K562 (cell line): Measurements from ENCODE around the gene AFDN. TPM values are rescaled to one million over a fixed set of nuclear protein-coding genes. Genes with fewer than 3 reads are reported as not detected.
A peak's percentile ranks its signal among the peaks of the same experiment; 100 is the strongest.

Experiments
- ATAC-seq: fragments of 200-7000 bp; cut with Tn5 transposase; 3 replicates; pipeline ENCODE4 v1.9.1; 2020; ENCODE audit warnings: moderate library complexity
- BruUV-seq: library from RNA; stranded (reverse); fragments of 400-500 nt; replicated peaks from 2 replicates; lab custom pipeline; 2021; lab: Mats Ljungman, UMichigan
- CTCF ChIA-PET: fragments of 300-600 bp; formaldehyde crosslinking; extraction: SDS; loops from one replicate; lab custom pipeline; 2021; ENCODE audit warnings: low intra/inter-chr PET ratio; lab: Yijun Ruan, JAX
- POLR2A ChIA-PET: fragments of 300-600, 350-650 bp; sonication (Branson Sonifier 250); formaldehyde crosslinking; extraction: SDS; loops from one replicate; lab custom pipeline; 2021; ENCODE audit warnings: antibody characterized with exemption, inconsistent platforms; lab: Yijun Ruan, JAX
- DNase-seq, 4 experiments: peaks; one replicate each; pipeline versions ENCODE4 v3.0.0 to v3.0.0-alpha.2; 2011 to 2018; ENCODE audit warnings: low spot score in 3 of 4, mixed read lengths in 3 of 4; ENCODE audit errors: extremely low read depth in 1 of 4
- FAIRE-seq: peaks from 2 replicates; lab custom pipeline; 2011; peaks lifted over from hg19 to GRCh38; lab: Jason Lieb, UNC
- H2AFZ ChIP-seq: 2 replicates; pipeline ENCODE4 v1.6.0; 2011; ENCODE audit warnings: low read depth, low read length, control low read depth, inconsistent platforms
- H3K27ac ChIP-seq: fragments of 200-600 bp; 3 replicates; pipeline ENCODE4 v1.8.0; 2011; ENCODE audit warnings: low read depth, mild to moderate bottlenecking, control low read depth, inconsistent platforms, low read length, moderate library complexity, mixed read lengths; ENCODE audit errors: extremely low read depth
- H3K27me3 ChIP-seq, 2 experiments: fragments of 300-600 bp in 1 of 2; 2 replicates in 1 of 2; 3 replicates in 1 of 2; pipeline versions ENCODE4 v1.6.0 to v1.8.0; 2011; ENCODE audit warnings: inconsistent platforms in 2 of 2, low read length in 2 of 2, mild to moderate bottlenecking in 1 of 2, mixed read lengths in 1 of 2, moderate library complexity in 1 of 2; ENCODE audit not compliant: control insufficient read depth in 2 of 2, insufficient read depth in 2 of 2
- H3K36me3 ChIP-seq: fragments of 300-600 bp; 3 replicates; pipeline ENCODE4 v1.8.0; 2011; ENCODE audit warnings: mild to moderate bottlenecking, low read length, inconsistent platforms; ENCODE audit not compliant: control insufficient read depth, insufficient read depth
- H3K4me1 ChIP-seq, 2 experiments: fragments of 200-600 bp in 1 of 2; replicated peaks in 1 of 2; 2 replicates in 1 of 2; 3 replicates in 1 of 2; pipeline versions ENCODE4 v1.5.1 to v1.8.0; 2011; ENCODE audit warnings: inconsistent platforms in 2 of 2, low read length in 2 of 2, mild to moderate bottlenecking in 1 of 2, mixed read lengths in 1 of 2, moderate library complexity in 1 of 2; ENCODE audit not compliant: control insufficient read depth in 2 of 2, insufficient read depth in 2 of 2
- H3K4me2 ChIP-seq: 2 replicates; pipeline ENCODE4 v1.6.1; 2011; ENCODE audit warnings: low read length, control low read depth, inconsistent platforms, mixed read lengths; ENCODE audit not compliant: insufficient read depth
- H3K4me3 ChIP-seq: fragments of 200-600 bp; sonication (generic), shearing (Covaris generic); 2 replicates; pipeline ENCODE4 v1.5.1; 2016; ENCODE audit warnings: control low read depth, inconsistent platforms
- H3K79me2 ChIP-seq: fragments of 200-600 bp; 3 replicates; pipeline ENCODE4 v1.8.0; 2011; ENCODE audit warnings: low read length, inconsistent platforms; ENCODE audit not compliant: control insufficient read depth, insufficient read depth
- H3K9ac ChIP-seq, 2 experiments: 2 replicates each; pipeline versions ENCODE4 v1.6.0 to v1.6.1; 2011; ENCODE audit warnings: low read depth in 2 of 2, low read length in 2 of 2, control low read depth in 1 of 2, inconsistent platforms in 1 of 2, mild to moderate bottlenecking in 1 of 2, mixed read lengths in 1 of 2; ENCODE audit not compliant: insufficient read depth in 1 of 2
- H3K9me1 ChIP-seq: one replicate; pipeline ENCODE4 v1.6.0; 2011; ENCODE audit warnings: inconsistent platforms, mild to moderate bottlenecking, low read length, moderate library complexity; ENCODE audit not compliant: control insufficient read depth, insufficient read depth
- H3K9me3 ChIP-seq: replicated peaks from 2 replicates; pipeline ENCODE4 v1.5.1; 2011; ENCODE audit warnings: low read depth, low read length, inconsistent platforms; ENCODE audit not compliant: control insufficient read depth, insufficient read depth
- H4K20me1 ChIP-seq: replicated peaks from 2 replicates; pipeline ENCODE4 v1.6.1; 2011; ENCODE audit warnings: low read length, inconsistent platforms, mixed read lengths; ENCODE audit not compliant: control insufficient read depth, insufficient read depth
- C11orf30 ChIP-seq: fragments of 450-650 bp; IDR thresholded peaks from 2 replicates; pipeline ENCODE4 v1.6.1; 2016; ENCODE audit warnings: low read depth, mild to moderate bottlenecking
- ESRRA ChIP-seq: fragments of 450-650 bp; IDR thresholded peaks from 2 replicates; pipeline ENCODE4 v1.6.1; 2014; ENCODE audit warnings: low read depth, mild to moderate bottlenecking, moderate library complexity, borderline replicate concordance
- STAT5A ChIP-seq: IDR thresholded peaks from 2 replicates; pipeline ENCODE4 v1.6.1; 2012; ENCODE audit warnings: low read length, inconsistent platforms, borderline replicate concordance
- STAT5B ChIP-seq: fragments of 250-450 bp; sonication (Bioruptor Pico); IDR thresholded peaks from 2 replicates; pipeline ENCODE4 v1.8.0; 2021; ENCODE audit warnings: mild to moderate bottlenecking, inconsistent platforms
- ZFP36 ChIP-seq: fragments of 150-350 bp; IDR thresholded peaks from 2 replicates; pipeline ENCODE4 v1.6.1; 2018; ENCODE audit warnings: low read length, low read depth; ENCODE audit not compliant: partially characterized antibody
- WGBS: fragments of 100-300 bp; shearing (Covaris generic); methylation state at CpG from one replicate; pipeline ENCODE4 v1.1.6; 2016; ENCODE audit warnings: low coverage, mixed read lengths; ENCODE audit not compliant: insufficient coverage; ENCODE audit errors: missing lambda C conversion rate; 5-methylcytosine and 5-hydroxymethylcytosine counted together
- in situ Hi-C: fragments of 300-500 bp; cut with MboI; formaldehyde crosslinking; loops from 4 replicates; pipeline ENCODE4 v1.15.0; 2018; ENCODE audit warnings: inconsistent platforms, mixed read lengths
- intact Hi-C: fragments of 100-400 bp; cut with micrococcal nuclease; formaldehyde crosslinking; loops from 2 replicates; pipeline ENCODE4 v1.14.2; 2022
- polyA plus RNA-seq, 8 experiments: library from polyadenylated mRNA; depleted of rRNA in 4 of 8; stranded (reverse) in 5 of 8; unstranded in 3 of 8; fragments of >200 nt; fragmentation: Nextera tagmentation in 2 of 8; fragmentation: Illumina TruSeq in 1 of 8; extraction: Ambion mirVana in 2 of 8; extraction: Trizol in 1 of 8; gene quantifications; 2 replicates each; pipeline versions ENCODE4 v1.2.1 to v1.2.3, GENCODE V29; 2011 to 2014; ENCODE audit warnings: inconsistent platforms in 1 of 8, missing spikeins in 1 of 8
- total RNA-seq, 7 experiments: library from RNA; depleted of rRNA in 6 of 7; stranded (reverse); fragments of >200 nt in 6 of 7; fragmentation: Illumina TruSeq in 2 of 7; extraction: Trizol in 2 of 7; gene quantifications; 2 replicates each; pipeline versions ENCODE4 v1.2.1 to v1.2.3, GENCODE V29; 2011 to 2021; ENCODE audit warnings: low replicate concordance in 1 of 7
- TF ChIP-seq, protein P1 (sequence below): sonication (generic); formaldehyde crosslinking; IDR thresholded peaks from 2 replicates; pipeline ENCODE4 v1.8.0; 2023; ENCODE audit warnings: missing genetic modification reagents, mild to moderate bottlenecking, borderline replicate concordance
- TF ChIP-seq, protein P2 (sequence below): fragments of 450-650 bp; formaldehyde crosslinking; IDR thresholded peaks from 2 replicates; pipeline ENCODE4 v1.4.0; 2022; ENCODE audit warnings: missing genetic modification characterization

AFDN gene
- total and polyA plus RNA-seq, 9 of the 15 experiments (the other 6 are each of a cell fraction or from before 2014, with no cell fraction given) = 7.2 to 129 (median 105) TPM

DNA sequence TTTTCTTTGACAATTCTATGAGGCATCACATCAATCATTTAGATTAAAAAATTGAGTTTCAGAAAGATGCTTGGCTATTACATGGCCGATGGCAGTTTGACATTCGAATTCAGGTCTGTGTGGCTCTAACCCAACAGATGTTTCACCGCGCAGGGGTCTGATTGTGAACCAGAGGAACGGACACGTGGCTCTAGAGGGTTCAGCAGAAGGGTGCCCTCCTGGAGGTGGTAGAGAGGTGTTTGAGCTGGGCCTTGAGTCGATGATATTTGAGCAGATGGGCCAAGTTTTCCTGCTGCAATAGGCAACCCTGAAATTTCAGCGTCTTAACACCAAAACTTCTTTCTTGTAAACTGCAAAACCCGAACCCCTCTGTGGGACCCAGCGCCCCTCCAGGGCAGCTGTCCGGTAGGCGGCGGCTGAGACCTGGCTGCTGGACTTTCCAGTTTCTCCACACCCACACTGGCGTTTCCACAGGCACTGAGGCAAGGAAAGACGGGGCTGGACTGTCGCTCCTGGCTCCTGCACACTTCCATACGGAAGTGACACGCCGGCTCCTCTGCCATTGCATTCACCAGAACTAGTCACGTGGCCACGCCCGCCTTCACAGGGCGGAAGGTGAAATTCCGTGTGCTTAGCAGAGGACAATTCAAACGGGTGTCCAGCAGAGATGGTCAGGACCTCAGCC, 11.3 kb upstream of the AFDN start (continued):
- TF ChIP-seq STAT5A (no peak), C11orf30 (no peak), ZFP36 (no peak), STAT5B (CRISPR knock-in tag) (no peak)

DNA sequence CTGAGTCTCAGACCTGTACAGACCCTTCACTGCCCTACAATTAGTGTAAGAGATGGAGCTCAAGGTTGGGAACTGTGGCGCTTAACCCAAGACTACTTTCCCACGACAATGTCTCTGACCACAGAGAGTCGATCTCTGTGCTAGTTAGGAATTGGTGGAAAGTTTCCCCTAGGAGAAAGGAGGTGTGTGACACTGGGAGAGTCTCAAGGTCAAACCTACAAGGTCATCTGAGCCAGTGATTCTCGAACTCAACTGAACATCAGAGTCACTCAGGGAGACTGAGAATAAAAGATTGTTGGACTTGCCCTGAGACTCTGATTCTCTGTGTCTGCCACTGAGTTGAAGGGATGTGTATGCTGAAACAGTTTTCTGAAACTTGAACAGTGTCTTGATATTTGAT, 9.7 kb upstream of the AFDN start:
- 0 out of 2 replicates have a peak overlapping the region, but pooled peaks have one; percentile 12 for H2AFZ ChIP-seq
- no peak for ATAC-seq
- in situ Hi-C loops = no loop called here
- peaks cover 4 to 7% of the 10 kb centered on the region in 2 experiments; a peak in 4 of 5 replicates for H3K4me1 ChIP-seq
- no peak for DNase-seq
- ChIA-PET CTCF (no interaction called here), POLR2A (interaction anchor here (1.6 kb wide), 1 partner anchor 14 kb away, joined by 5 read pairs; no protein-coding TSS in a partner anchor)
- no peak overlapping the region for H3K9ac ChIP-seq
- H3K4me3 ChIP-seq = no peak overlapping the region
- H3K36me3 ChIP-seq = no peaks in the 10 kb centered on the region
- H3K4me2 ChIP-seq = no peak overlapping the region
- FAIRE-seq = no peak
- 64% methylated on average over 4 of the region's 4 CpGs for WGBS
- H3K9me3 ChIP-seq = no peaks in the 10 kb centered on the region
- no TSS peak for BruUV-seq
- H3K9me1 ChIP-seq = no peaks in the 10 kb centered on the region
- H4K20me1 ChIP-seq = no peaks in the 10 kb centered on the region
- TF ChIP-seq, protein P1, sequence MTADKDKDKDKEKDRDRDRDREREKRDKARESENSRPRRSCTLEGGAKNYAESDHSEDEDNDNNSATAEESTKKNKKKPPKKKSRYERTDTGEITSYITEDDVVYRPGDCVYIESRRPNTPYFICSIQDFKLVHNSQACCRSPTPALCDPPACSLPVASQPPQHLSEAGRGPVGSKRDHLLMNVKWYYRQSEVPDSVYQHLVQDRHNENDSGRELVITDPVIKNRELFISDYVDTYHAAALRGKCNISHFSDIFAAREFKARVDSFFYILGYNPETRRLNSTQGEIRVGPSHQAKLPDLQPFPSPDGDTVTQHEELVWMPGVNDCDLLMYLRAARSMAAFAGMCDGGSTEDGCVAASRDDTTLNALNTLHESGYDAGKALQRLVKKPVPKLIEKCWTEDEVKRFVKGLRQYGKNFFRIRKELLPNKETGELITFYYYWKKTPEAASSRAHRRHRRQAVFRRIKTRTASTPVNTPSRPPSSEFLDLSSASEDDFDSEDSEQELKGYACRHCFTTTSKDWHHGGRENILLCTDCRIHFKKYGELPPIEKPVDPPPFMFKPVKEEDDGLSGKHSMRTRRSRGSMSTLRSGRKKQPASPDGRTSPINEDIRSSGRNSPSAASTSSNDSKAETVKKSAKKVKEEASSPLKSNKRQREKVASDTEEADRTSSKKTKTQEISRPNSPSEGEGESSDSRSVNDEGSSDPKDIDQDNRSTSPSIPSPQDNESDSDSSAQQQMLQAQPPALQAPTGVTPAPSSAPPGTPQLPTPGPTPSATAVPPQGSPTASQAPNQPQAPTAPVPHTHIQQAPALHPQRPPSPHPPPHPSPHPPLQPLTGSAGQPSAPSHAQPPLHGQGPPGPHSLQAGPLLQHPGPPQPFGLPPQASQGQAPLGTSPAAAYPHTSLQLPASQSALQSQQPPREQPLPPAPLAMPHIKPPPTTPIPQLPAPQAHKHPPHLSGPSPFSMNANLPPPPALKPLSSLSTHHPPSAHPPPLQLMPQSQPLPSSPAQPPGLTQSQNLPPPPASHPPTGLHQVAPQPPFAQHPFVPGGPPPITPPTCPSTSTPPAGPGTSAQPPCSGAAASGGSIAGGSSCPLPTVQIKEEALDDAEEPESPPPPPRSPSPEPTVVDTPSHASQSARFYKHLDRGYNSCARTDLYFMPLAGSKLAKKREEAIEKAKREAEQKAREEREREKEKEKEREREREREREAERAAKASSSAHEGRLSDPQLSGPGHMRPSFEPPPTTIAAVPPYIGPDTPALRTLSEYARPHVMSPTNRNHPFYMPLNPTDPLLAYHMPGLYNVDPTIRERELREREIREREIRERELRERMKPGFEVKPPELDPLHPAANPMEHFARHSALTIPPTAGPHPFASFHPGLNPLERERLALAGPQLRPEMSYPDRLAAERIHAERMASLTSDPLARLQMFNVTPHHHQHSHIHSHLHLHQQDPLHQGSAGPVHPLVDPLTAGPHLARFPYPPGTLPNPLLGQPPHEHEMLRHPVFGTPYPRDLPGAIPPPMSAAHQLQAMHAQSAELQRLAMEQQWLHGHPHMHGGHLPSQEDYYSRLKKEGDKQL (CRISPR knock-in tag) = no peak
- TF ChIP-seq ESRRA = peak; percentile 52
- TF ChIP-seq, protein P2, sequence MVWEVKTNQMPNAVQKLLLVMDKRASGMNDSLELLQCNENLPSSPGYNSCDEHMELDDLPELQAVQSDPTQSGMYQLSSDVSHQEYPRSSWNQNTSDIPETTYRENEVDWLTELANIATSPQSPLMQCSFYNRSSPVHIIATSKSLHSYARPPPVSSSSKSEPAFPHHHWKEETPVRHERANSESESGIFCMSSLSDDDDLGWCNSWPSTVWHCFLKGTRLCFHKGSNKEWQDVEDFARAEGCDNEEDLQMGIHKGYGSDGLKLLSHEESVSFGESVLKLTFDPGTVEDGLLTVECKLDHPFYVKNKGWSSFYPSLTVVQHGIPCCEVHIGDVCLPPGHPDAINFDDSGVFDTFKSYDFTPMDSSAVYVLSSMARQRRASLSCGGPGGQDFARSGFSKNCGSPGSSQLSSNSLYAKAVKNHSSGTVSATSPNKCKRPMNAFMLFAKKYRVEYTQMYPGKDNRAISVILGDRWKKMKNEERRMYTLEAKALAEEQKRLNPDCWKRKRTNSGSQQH (CRISPR knock-in tag) = no peak
- intact Hi-C loops = no loop called here
- H3K27ac ChIP-seq = no peak overlapping the region
- H3K27me3 ChIP-seq = no peaks in the 10 kb centered on the region
- H3K79me2 ChIP-seq = no peaks in the 10 kb centered on the region
